OCI-LY1 (cell line): ENCODE data around the gene CCDC71L.

Source experiments
- EZH2 ChIP-seq: fragments of 200-600 bp; sonication (generic), shearing (Covaris generic); IDR thresholded peaks from 2 replicates; pipeline ENCODE4 v1.8.0; 2017; ENCODE audit warnings: borderline replicate concordance, mixed run types, mild to moderate bottlenecking, antibody characterized with exemption, low read length, moderate library complexity, mixed read lengths
- TF ChIP-seq, protein P1 (sequence below): fragments of 200-600 bp; sonication (generic), shearing (Covaris generic); IDR thresholded peaks from 2 replicates; pipeline ENCODE4 v1.5.1; 2017; ENCODE audit warnings: mild to moderate bottlenecking, antibody characterized with exemption, low read length, moderate library complexity, mixed read lengths

DNA sequence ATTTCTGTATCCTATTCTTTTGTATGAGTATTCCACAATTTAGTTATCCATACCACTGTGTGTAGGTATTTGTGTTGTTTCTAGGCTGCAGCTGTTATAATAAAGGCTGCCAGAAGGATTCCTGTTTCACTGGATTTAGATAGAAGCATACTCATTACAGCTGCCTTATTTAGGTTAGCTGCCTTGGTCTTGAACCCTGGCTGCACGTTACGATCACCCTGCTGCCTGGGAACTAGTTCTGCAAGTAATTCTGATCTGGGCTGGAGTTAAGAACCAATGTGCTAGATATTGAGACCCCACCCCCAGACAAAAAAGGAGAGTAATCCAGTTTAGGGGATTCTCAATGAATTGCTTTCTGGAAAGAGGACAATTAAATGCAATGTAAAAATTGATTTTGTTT lies 43.1 kb downstream of the CCDC71L start:
- TF ChIP-seq, protein P1, sequence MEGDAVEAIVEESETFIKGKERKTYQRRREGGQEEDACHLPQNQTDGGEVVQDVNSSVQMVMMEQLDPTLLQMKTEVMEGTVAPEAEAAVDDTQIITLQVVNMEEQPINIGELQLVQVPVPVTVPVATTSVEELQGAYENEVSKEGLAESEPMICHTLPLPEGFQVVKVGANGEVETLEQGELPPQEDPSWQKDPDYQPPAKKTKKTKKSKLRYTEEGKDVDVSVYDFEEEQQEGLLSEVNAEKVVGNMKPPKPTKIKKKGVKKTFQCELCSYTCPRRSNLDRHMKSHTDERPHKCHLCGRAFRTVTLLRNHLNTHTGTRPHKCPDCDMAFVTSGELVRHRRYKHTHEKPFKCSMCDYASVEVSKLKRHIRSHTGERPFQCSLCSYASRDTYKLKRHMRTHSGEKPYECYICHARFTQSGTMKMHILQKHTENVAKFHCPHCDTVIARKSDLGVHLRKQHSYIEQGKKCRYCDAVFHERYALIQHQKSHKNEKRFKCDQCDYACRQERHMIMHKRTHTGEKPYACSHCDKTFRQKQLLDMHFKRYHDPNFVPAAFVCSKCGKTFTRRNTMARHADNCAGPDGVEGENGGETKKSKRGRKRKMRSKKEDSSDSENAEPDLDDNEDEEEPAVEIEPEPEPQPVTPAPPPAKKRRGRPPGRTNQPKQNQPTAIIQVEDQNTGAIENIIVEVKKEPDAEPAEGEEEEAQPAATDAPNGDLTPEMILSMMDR = no peak
- no peak for TF ChIP-seq EZH2
